Stimulated activated CD4-positive, alpha-beta T cell treated with anti-CD3 and anti-CD28 coated beads, Interleukin-12 subunit alpha, Interleukin-12 subunit beta, amount 100 ng/mL, for 48 hours (primary cell): ENCODE results near the gene SLIT2.

Experiments used
- DNase-seq, 3 donors: peaks; one replicate each; pipeline ENCODE4 v3.0.0-alpha.2; 2020; ENCODE audit warnings: low read depth in 2 of 3, low spot score in 1 of 3

The SLIT2 gene

GRCh38 chr4:20251796-20252655 is at the start of gene SLIT2:
TSS of gene SLIT2 (plus strand) at chr4:20251905. CDS start at chr4:20253816, 1,911 bp downstream.
- DNase-seq = no peak

- DNase-seq = no peak
These were observed 48.2 kb upstream of the SLIT2 start for GRCh38 chr4:20203508-20203907.

GRCh38 chr4:20217521-20217920 is 34.2 kb upstream of the SLIT2 start:
- no peak for DNase-seq

GRCh38 chr4:20217951-20218350 is 33.8 kb upstream of the SLIT2 start:
- DNase-seq = no peak

- DNase-seq = no peak
These were observed 32.2 kb upstream of the SLIT2 start for GRCh38 chr4:20219521-20219920.

- no peak for DNase-seq
These were observed 13.7 kb upstream of the SLIT2 start for GRCh38 chr4:20237894-20238537.

GRCh38 chr4:20248155-20248558 is 3.5 kb upstream of the SLIT2 start:
- DNase-seq = no peak

- no peak for DNase-seq
These were observed 2.4 kb upstream of the SLIT2 start for GRCh38 chr4:20249333-20249732.

GRCh38 chr4:20251031-20251795 is 492 bp upstream of the SLIT2 start:
- DNase-seq = no peak

GRCh38 chr4:20252656-20253282 is 1.1 kb downstream of the SLIT2 start:
- no peak for DNase-seq

GRCh38 chr4:20253283-20253734 is 1.6 kb downstream of the SLIT2 start:
- DNase-seq = no peak

- no peak for DNase-seq
These were observed 2.2 kb downstream of the SLIT2 start for GRCh38 chr4:20253735-20254409.

GRCh38 chr4:20254511-20255250 is 3.0 kb downstream of the SLIT2 start:
- DNase-seq = no peak

GRCh38 chr4:20255251-20255586 is 3.5 kb downstream of the SLIT2 start:
- DNase-seq = no peak

- DNase-seq = no peak
These were observed 4.1 kb downstream of the SLIT2 start for GRCh38 chr4:20255823-20256222.

GRCh38 chr4:20256381-20256881 is 4.7 kb downstream of the SLIT2 start:
- DNase-seq = no peak

- DNase-seq = no peak
These were observed 8.0 kb downstream of the SLIT2 start for GRCh38 chr4:20259707-20260106.

GRCh38 chr4:20260821-20261220 is 9.1 kb downstream of the SLIT2 start:
- no peak for DNase-seq

GRCh38 chr4:20262221-20262620 is 10.5 kb downstream of the SLIT2 start:
- DNase-seq = no peak

GRCh38 chr4:20264688-20265087 is 13.0 kb downstream of the SLIT2 start:
- no peak for DNase-seq
